ENCODE data around the gene QSOX2. TPM values are rescaled to one million over a fixed set of nuclear protein-coding genes. Genes with fewer than 3 reads are reported as not detected.

QSOX2 gene
- total RNA-seq, 2 donors from 2014 or later = 4.9 to 12.0 TPM

GRCh38 chr9:136241542-136241941, 4.1 kb downstream of the QSOX2 start:
- no peaks in the 10 kb centered on the region for H3K4me1 ChIP-seq

GRCh38 chr9:136240941-136241340, 4.7 kb downstream of the QSOX2 start:
- Histone ChIP-seq H3K4me1 (no peaks in the 10 kb centered on the region), H3K27me3 (no peaks in the 10 kb centered on the region), H3K27ac (no peak overlapping the region), H3K9me3 (no peaks in the 10 kb centered on the region), H3K4me3 (no peak overlapping the region), H3K36me3 (no peaks in the 10 kb centered on the region), H3K9ac (ENCODE audit: low read depth in 2 of 2, low read length in 2 of 2) (no peak overlapping the region)
- intact Hi-C loops (cut with DNase I) = no loop called here
- no peak for DNase-seq
- no peak for TF ChIP-seq CTCF (IDR thresholded peaks at IDR 0.05)

More at GRCh38 chr9:136241542-136241941, 4.1 kb downstream of the QSOX2 start:
- no peak for TF ChIP-seq CTCF (IDR thresholded peaks at IDR 0.05)
- Histone ChIP-seq H3K36me3 (no peaks in the 10 kb centered on the region), H3K9me3 (no peaks in the 10 kb centered on the region), H3K4me3 (no peak overlapping the region), H3K9ac (ENCODE audit: low read depth in 2 of 2, low read length in 2 of 2) (no peak overlapping the region), H3K27me3 (no peaks in the 10 kb centered on the region), H3K27ac (no peak overlapping the region)
- intact Hi-C loops (cut with DNase I) = no loop called here
- no peak for DNase-seq

DNA sequence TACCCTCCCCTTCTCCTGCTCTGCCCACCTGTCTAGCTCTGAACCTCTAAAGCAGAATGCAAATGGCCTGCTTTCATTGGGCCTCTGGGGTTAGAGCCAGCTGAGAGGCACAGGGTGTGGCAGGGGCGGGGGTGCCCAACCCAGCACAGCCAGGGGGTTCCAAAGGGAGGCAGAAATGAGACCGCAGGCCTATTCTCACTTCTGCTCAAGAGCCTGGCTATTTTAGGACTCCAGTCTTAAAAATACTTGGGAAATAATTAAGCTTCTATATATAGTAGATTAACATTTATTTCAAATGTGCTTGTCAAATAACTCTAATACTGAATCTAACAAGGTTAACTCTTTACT, 5.7 kb downstream of the QSOX2 start:
- DNase-seq = no peak
- H3K27me3 ChIP-seq = no peaks in the 10 kb centered on the region
- H3K9ac ChIP-seq (ENCODE audit: low read depth in 2 of 2, low read length in 2 of 2) = no peak overlapping the region
- no peaks in the 10 kb centered on the region for H3K36me3 ChIP-seq
- no peak overlapping the region for H3K4me3 ChIP-seq
- no peaks in the 10 kb centered on the region for H3K4me1 ChIP-seq
- intact Hi-C loops (cut with DNase I) = no loop called here
- H3K27ac ChIP-seq = no peak overlapping the region
- H3K9me3 ChIP-seq = no peaks in the 10 kb centered on the region
- TF ChIP-seq CTCF (IDR thresholded peaks at IDR 0.05) = no peak

DNA sequence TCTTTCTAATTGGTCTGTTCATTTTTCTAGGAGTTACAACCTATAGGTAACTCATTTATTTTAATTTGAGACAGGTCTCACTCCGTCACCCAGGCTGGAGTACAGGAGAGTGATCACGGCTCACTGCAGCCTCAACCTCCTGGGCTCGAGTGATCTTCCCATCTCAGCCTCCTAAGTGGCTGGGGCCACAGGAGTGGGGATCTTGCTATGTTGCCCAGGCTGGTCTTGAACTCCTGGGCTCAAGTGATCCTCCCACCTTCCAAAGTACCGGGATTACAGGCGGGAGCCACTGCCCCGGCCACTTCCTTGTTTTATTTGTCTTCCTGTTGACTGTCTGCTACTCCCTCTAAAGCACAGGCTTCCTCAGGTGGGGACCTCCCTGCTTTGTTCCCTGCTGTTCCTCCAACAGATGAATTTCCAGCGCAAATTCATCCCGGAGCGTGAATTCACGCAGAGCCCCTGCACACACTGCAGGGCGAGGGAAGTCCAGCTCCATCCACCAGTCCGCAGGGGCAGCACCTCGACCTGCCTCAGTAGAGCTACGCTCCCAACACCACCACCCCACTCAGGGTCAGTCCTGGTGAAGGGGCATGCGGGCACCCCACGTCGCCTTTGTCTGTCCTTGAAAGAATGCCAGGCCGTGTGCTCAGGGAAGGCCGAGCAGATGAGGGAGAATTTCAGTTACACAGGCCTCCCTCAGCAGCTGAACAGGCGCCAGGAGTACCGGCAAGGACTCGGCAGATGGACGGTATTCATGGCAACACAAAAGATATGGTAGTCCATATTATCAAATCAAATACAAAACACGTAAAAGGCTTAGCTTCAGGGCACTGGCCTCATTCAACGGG, 6.3 kb downstream of the QSOX2 start:
- Histone ChIP-seq H3K27ac (no peak overlapping the region), H3K27me3 (no peaks in the 10 kb centered on the region), H3K36me3 (no peaks in the 10 kb centered on the region), H3K4me1 (no peaks in the 10 kb centered on the region), H3K4me3 (no peak overlapping the region), H3K9ac (ENCODE audit: low read depth in 2 of 2, low read length in 2 of 2) (no peak overlapping the region), H3K9me3 (no peaks in the 10 kb centered on the region)
- intact Hi-C loops (cut with DNase I) = no loop called here
- no peak for TF ChIP-seq CTCF (IDR thresholded peaks at IDR 0.05)
- DNase-seq = no peak

DNA sequence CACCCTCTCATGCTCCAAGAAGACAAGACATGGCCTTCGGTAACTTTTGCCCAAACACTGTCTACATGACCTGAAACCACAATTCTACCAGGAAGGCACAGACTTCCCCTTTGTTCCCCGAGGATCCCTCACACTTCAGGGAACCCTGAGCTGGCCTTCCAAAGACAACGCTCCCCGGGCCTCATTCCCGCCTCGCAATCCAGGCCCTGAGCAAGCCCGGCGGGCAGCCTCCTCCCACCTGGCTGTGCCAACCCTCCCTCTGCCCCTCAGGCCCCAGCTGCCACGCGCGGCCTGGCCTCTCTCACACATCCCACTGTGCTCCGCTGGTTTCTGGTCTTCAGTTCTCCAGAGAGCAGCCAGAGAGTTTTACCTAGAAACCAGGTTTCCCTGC, 7.3 kb downstream of the QSOX2 start:
- DNase-seq = no peak
- no peaks in the 10 kb centered on the region for H3K27me3 ChIP-seq
- H3K27ac ChIP-seq = no peak overlapping the region

More for the DNA sequence above, 7.3 kb downstream of the QSOX2 start:
- H3K9me3 ChIP-seq = no peaks in the 10 kb centered on the region
- no peaks in the 10 kb centered on the region for H3K36me3 ChIP-seq
- H3K4me1 ChIP-seq = no peaks in the 10 kb centered on the region
- no peak for TF ChIP-seq CTCF (IDR thresholded peaks at IDR 0.05)
- intact Hi-C loops (cut with DNase I) = no loop called here
- H3K9ac ChIP-seq (ENCODE audit: low read depth in 2 of 2, low read length in 2 of 2) = no peak overlapping the region
- H3K4me3 ChIP-seq = no peak overlapping the region

All from colonic mucosa (tissue), 4 donors.